ENCODE measurements around the gene TTC21B. TPM values are rescaled to one million over a fixed set of nuclear protein-coding genes. Genes with fewer than 3 reads are reported as not detected.

TTC21B gene
- total and polyA plus RNA-seq, 9 of the 15 experiments (the other 6 are each of a cell fraction or from before 2014, with no cell fraction given): 5.2 to 34.9 (median 18.5) TPM

DNA sequence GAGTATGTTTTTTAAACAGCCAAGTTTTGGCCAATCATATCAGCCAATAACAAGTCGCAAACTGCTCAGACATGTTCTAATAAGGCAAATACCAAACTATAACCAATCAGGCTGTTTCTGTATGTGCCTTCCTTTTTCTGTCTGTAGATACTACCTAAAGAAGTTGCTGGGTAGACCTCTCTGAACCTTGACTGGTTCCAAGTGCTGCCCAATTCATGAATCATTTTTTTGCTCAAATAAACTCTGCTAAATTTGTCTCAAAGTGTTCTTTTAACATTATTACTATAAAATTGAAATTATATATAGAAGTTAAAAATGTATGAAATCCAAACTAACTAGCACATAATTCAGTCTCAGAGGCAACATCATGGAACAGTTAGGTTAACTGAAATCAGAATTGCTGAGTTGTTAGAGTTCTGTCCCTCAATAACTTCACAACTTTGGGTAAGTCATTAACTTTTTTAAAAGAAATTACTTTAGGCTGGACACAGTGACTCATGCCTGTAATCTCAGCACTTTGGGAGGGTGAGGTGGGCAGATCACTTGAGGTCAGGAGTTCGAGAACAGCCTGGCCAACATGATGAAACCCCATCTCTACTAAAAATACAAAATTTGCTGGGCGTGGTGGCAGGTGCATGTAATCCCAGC, 4.9 kb upstream of the TTC21B start:
- BruUV-seq (replicated peaks): no TSS peak
- H3K27me3 ChIP-seq (ENCODE audit: control insufficient read depth in 2 of 2, insufficient read depth in 2 of 2, low read length in 2 of 2): no peaks in the 10 kb centered on the region
- no peaks in the 10 kb centered on the region for H3K9me1 ChIP-seq (ENCODE audit: control insufficient read depth, insufficient read depth, low read length)
- FAIRE-seq (no peak), DNase-seq (ENCODE audit: extremely low read depth in 1 of 4, low spot score in 3 of 4) (no peak), ATAC-seq (no peak)
- WGBS (ENCODE audit: insufficient coverage, low coverage, missing lambda C conversion rate): 2% methylated on average over 3 of the region's 3 CpGs
- H3K9ac ChIP-seq (ENCODE audit: insufficient read depth in 1 of 2, low read depth in 2 of 2, low read length in 2 of 2): no peak overlapping the region
- peaks cover 1% of the 10 kb centered on the region; the same call in 1 of the 3 replicates for H3K79me2 ChIP-seq (ENCODE audit: control insufficient read depth, insufficient read depth, low read length)
- in situ Hi-C loops (cut with MboI) (no loop called here), intact Hi-C loops (cut with micrococcal nuclease) (loop anchor here (10.0 kb wide), 1 partner anchor 466 kb away; no protein-coding TSS in a partner anchor)
- H2AFZ ChIP-seq (ENCODE audit: low read depth, low read length): no peak overlapping the region
- no peak overlapping the region for H3K27ac ChIP-seq (ENCODE audit: extremely low read depth, low read depth, low read length)
- H3K9me3 ChIP-seq (replicated peaks; ENCODE audit: control insufficient read depth, insufficient read depth, low read depth, low read length): no peaks in the 10 kb centered on the region
- ChIA-PET POLR2A (no interaction called here), CTCF (ENCODE audit: low intra/inter-chr PET ratio) (no interaction called here)
- H3K4me1 ChIP-seq (replicated peaks in 1 of 2; ENCODE audit: control insufficient read depth in 2 of 2, insufficient read depth in 2 of 2, low read length in 2 of 2): peaks cover 0 to 8% of the 10 kb centered on the region in 2 experiments; a peak in 3 of 5 replicates
- H4K20me1 ChIP-seq (replicated peaks; ENCODE audit: control insufficient read depth, insufficient read depth, low read length): no peaks in the 10 kb centered on the region
- no peak overlapping the region for H3K4me3 ChIP-seq
- H3K4me2 ChIP-seq (ENCODE audit: insufficient read depth, low read length): no peak overlapping the region
- no peaks in the 10 kb centered on the region for H3K36me3 ChIP-seq (ENCODE audit: control insufficient read depth, insufficient read depth, low read length)
- TF ChIP-seq NBN (IDR thresholded peaks at IDR 0.05; ENCODE audit: low read depth) (no peak), JUN (IDR thresholded peaks at IDR 0.05; ENCODE audit: borderline replicate concordance, low read depth, low read length) (no peak), JUN (CRISPR knock-in tag; IDR thresholded peaks at IDR 0.05; ENCODE audit: borderline replicate concordance) (no peak), IFI16 (CRISPR knock-in tag; IDR thresholded peaks at IDR 0.05) (no peak), POLR2AphosphoS5 (IDR thresholded peaks at IDR 0.05; ENCODE audit: control insufficient read depth, insufficient read depth, low read depth, low read length) (no peak), BCL6 (CRISPR knock-in tag; IDR thresholded peaks at IDR 0.05) (no peak), CREBBP (IDR thresholded peaks at IDR 0.05; ENCODE audit: low read depth, low read length) (no peak), YBX1 (IDR thresholded peaks at IDR 0.05) (no peak), ZFP30 (CRISPR knock-in tag; IDR thresholded peaks at IDR 0.05; ENCODE audit: borderline replicate concordance) (no peak), KLF6 (CRISPR knock-in tag; IDR thresholded peaks at IDR 0.05; ENCODE audit: borderline replicate concordance) (no peak), BRD9 (IDR thresholded peaks at IDR 0.05; ENCODE audit: low read depth, partially characterized antibody) (no peak), PHF8 (IDR thresholded peaks at IDR 0.05; ENCODE audit: borderline replicate concordance, low read length) (no peak)
- TF ChIP-seq, protein P1, sequence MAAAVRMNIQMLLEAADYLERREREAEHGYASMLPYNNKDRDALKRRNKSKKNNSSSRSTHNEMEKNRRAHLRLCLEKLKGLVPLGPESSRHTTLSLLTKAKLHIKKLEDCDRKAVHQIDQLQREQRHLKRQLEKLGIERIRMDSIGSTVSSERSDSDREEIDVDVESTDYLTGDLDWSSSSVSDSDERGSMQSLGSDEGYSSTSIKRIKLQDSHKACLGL (CRISPR knock-in tag; IDR thresholded peaks at IDR 0.05; ENCODE audit: borderline replicate concordance, poor library complexity, severe bottlenecking): no peak
- TF ChIP-seq, protein P2, sequence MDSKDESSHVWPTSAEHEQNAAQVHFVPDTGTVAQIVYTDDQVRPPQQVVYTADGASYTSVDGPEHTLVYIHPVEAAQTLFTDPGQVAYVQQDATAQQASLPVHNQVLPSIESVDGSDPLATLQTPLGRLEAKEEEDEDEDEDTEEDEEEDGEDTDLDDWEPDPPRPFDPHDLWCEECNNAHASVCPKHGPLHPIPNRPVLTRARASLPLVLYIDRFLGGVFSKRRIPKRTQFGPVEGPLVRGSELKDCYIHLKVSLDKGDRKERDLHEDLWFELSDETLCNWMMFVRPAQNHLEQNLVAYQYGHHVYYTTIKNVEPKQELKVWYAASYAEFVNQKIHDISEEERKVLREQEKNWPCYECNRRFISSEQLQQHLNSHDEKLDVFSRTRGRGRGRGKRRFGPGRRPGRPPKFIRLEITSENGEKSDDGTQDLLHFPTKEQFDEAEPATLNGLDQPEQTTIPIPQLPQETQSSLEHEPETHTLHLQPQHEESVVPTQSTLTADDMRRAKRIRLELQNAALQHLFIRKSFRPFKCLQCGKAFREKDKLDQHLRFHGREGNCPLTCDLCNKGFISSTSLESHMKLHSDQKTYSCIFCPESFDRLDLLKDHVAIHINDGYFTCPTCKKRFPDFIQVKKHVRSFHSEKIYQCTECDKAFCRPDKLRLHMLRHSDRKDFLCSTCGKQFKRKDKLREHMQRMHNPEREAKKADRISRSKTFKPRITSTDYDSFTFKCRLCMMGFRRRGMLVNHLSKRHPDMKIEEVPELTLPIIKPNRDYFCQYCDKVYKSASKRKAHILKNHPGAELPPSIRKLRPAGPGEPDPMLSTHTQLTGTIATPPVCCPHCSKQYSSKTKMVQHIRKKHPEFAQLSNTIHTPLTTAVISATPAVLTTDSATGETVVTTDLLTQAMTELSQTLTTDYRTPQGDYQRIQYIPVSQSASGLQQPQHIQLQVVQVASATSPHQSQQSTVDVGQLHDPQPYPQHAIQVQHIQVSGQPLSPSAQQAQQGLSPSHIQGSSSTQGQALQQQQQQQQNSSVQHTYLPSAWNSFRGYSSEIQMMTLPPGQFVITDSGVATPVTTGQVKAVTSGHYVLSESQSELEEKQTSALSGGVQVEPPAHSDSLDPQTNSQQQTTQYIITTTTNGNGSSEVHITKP (IDR thresholded peaks at IDR 0.05; ENCODE audit: partially characterized antibody): no peak
- TF ChIP-seq, protein P3, sequence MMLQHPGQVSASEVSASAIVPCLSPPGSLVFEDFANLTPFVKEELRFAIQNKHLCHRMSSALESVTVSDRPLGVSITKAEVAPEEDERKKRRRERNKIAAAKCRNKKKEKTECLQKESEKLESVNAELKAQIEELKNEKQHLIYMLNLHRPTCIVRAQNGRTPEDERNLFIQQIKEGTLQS (IDR thresholded peaks at IDR 0.05): no peak
- TF ChIP-seq, protein P3 (CRISPR knock-in tag; conservative IDR thresholded peaks at IDR 0.05): no peak
- TF ChIP-seq, protein P4, sequence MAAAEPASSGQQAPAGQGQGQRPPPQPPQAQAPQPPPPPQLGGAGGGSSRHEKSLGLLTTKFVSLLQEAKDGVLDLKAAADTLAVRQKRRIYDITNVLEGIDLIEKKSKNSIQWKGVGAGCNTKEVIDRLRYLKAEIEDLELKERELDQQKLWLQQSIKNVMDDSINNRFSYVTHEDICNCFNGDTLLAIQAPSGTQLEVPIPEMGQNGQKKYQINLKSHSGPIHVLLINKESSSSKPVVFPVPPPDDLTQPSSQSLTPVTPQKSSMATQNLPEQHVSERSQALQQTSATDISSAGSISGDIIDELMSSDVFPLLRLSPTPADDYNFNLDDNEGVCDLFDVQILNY (CRISPR knock-in tag; IDR thresholded peaks at IDR 0.05): no peak

All from K562 (cell line).